Vagina (tissue), 2 donors: ENCODE measurements around the gene ADRB1. TPM values are rescaled to one million over a fixed set of nuclear protein-coding genes. Genes with fewer than 3 reads are reported as not detected.

Source experiments
- DNase-seq, 2 donors: peaks; one replicate each; pipeline ENCODE4 v3.0.0-alpha.2; 2017; ENCODE audit errors: extremely low spot score in 2 of 2
- H3K27ac ChIP-seq: fragments of 200-600 bp; sonication (generic); one replicate; pipeline ENCODE4 v1.5.1; 2019
- H3K27me3 ChIP-seq: fragments of 200-600 bp; sonication (generic); one replicate; pipeline ENCODE4 v1.5.1; 2019
- H3K36me3 ChIP-seq, 2 donors: fragments of 200-600 bp; sonication (generic); one replicate each; pipeline ENCODE4 v1.5.1; 2017 to 2019
- H3K4me1 ChIP-seq: fragments of 200-600 bp; sonication (generic); one replicate; pipeline ENCODE4 v1.5.1; 2019
- H3K4me3 ChIP-seq, 2 donors: fragments of 200-600 bp; sonication (generic); 1 replicate in 1 of 2; 2 replicates in 1 of 2; pipeline ENCODE4 v1.5.1; 2016 to 2019
- H3K9me3 ChIP-seq: fragments of 200-600 bp; sonication (generic); one replicate; pipeline ENCODE4 v1.5.1; 2019
- POLR2A ChIP-seq, 2 donors: fragments of 450-650 bp; IDR thresholded peaks; one replicate each; pipeline ENCODE4 v1.6.1; 2017; ENCODE audit warnings: antibody characterized with exemption in 2 of 2, mild to moderate bottlenecking in 2 of 2, moderate library complexity in 2 of 2
- POLR2AphosphoS5 ChIP-seq, 2 donors: sonication (generic); formaldehyde crosslinking; IDR thresholded peaks; one replicate each; pipeline ENCODE4 v1.9.0; 2017; ENCODE audit warnings: antibody characterized with exemption in 2 of 2, mild to moderate bottlenecking in 2 of 2, low read depth in 1 of 2; ENCODE audit not compliant: insufficient read depth in 1 of 2
- intact Hi-C: fragments of 100-400 bp; cut with DNase I; formaldehyde crosslinking; loops from one replicate; pipeline ENCODE4 v1.15.1; 2023
- total RNA-seq: library from RNA; depleted of rRNA; stranded (reverse); fragments of >200 nt; gene quantifications from one replicate; pipeline ENCODE4 v1.2.3, GENCODE V29; 2016
- TF ChIP-seq, protein P1 (sequence below), 3 experiments: fragments of 450-650 bp in 2 of 3; fragments of 200-600 bp in 1 of 3; sonication (generic) in 1 of 3; IDR thresholded peaks; one replicate each; pipeline ENCODE4 v1.5.1; 2017 to 2019; ENCODE audit warnings: antibody characterized with exemption in 3 of 3, mild to moderate bottlenecking in 2 of 3, moderate library complexity in 2 of 3

Gene ADRB1
- total RNA-seq, 1 donor from 2014 or later: not detected

DNA sequence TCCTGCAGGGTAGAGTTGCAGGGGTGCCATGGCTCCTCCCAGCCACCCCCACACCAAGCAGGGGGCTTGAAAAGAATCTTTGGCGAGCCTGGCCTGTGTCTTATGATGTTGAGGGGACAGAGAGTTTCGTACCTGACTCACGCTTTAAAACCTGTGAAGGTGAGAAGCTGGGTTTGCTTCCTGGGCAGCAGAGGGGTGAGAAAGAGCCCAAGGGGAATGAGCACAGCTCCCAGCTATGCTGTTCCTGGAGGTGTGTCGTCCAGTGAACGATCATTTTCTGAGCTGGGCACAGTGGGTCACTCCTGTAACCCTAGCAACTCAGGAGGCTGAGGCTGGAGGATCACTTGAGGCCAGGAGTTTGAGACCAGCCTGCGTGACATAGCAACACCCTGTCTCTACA lies 13.5 kb upstream of the ADRB1 start:
- no peaks in the 10 kb centered on the region for H3K36me3 ChIP-seq
- no peak for DNase-seq
- peaks cover 29% of the 10 kb centered on the region for H3K4me1 ChIP-seq
- intact Hi-C loops: no loop called here
- H3K4me3 ChIP-seq: no peak overlapping the region
- no peaks in the 10 kb centered on the region for H3K9me3 ChIP-seq
- no peaks in the 10 kb centered on the region for H3K27me3 ChIP-seq
- TF ChIP-seq, protein P1, sequence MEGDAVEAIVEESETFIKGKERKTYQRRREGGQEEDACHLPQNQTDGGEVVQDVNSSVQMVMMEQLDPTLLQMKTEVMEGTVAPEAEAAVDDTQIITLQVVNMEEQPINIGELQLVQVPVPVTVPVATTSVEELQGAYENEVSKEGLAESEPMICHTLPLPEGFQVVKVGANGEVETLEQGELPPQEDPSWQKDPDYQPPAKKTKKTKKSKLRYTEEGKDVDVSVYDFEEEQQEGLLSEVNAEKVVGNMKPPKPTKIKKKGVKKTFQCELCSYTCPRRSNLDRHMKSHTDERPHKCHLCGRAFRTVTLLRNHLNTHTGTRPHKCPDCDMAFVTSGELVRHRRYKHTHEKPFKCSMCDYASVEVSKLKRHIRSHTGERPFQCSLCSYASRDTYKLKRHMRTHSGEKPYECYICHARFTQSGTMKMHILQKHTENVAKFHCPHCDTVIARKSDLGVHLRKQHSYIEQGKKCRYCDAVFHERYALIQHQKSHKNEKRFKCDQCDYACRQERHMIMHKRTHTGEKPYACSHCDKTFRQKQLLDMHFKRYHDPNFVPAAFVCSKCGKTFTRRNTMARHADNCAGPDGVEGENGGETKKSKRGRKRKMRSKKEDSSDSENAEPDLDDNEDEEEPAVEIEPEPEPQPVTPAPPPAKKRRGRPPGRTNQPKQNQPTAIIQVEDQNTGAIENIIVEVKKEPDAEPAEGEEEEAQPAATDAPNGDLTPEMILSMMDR (IDR thresholded peaks at IDR 0.05): no peak
- TF ChIP-seq POLR2AphosphoS5 (IDR thresholded peaks at IDR 0.05; ENCODE audit: insufficient read depth in 1 of 2, low read depth in 1 of 2): no peak
- TF ChIP-seq POLR2A (IDR thresholded peaks at IDR 0.05): no peak
- H3K27ac ChIP-seq: no peak overlapping the region

DNA sequence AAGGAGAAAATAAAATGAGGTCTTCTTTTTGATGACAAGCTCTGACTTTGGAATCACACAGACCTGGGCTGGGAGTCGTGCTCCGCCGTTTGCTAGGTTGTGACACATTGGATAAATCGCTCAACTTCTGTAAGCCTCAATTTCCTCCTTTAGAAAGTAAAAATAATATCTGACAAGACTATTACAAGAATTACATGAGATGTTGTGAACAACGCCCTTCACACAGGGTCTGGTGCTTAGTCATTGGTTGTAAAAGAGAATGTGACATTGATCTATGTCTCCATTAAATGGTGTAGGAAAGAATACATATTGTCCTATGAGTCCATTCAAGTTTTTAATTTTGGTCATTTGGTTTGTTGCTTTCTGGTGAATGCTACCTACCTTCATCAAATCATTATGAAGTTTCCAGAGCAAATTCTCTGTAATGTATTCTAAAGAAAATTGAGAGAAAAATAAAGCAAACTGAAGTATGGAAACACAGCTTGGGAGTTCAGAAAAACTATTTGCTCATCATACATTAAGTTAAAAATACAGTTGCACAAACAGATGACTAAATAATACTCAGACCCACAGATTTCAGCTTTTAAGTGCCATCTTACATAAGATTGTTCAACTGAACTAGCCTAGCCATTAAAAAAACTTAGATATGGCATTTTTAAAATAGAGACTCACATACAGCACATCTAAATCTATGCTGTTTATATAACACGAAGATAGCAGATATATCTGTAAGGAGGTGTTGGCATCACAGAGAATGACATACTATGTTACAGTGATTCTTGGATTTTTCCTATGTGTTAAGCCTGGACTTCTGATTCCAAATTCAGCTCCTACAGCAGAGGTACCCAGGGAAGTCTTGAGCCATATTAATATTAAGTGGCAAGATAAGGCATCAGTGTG lies 12.3 kb upstream of the ADRB1 start:
- TF ChIP-seq, protein P1 (IDR thresholded peaks at IDR 0.05): no peak
- TF ChIP-seq POLR2AphosphoS5 (IDR thresholded peaks at IDR 0.05; ENCODE audit: insufficient read depth in 1 of 2, low read depth in 1 of 2): no peak
- TF ChIP-seq POLR2A (IDR thresholded peaks at IDR 0.05): no peak
- no peaks in the 10 kb centered on the region for H3K9me3 ChIP-seq
- no peaks in the 10 kb centered on the region for H3K36me3 ChIP-seq
- H3K27me3 ChIP-seq: no peaks in the 10 kb centered on the region
- intact Hi-C loops: no loop called here
- H3K4me1 ChIP-seq: peaks cover 19% of the 10 kb centered on the region
- no peak overlapping the region for H3K4me3 ChIP-seq
- no peak for DNase-seq
- H3K27ac ChIP-seq: no peak overlapping the region

DNA sequence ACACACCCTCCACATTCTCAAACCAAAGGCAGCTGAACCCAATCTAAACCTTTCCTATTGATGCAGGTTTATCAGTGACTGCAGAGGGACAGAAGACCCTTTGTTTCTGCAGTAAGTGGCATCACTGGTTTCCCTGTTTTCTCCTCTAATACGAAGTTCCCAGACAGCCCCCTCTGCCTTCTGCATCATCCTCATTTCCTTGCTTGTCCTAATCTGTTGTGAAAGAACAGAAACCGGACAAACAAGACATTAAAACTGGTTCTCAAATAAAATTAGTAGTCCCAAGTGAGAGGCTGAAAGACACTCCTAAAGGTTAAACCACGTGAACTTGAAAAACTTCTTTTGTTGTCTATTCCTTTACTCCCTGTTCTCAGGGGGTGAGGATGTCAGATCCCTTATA lies 10.1 kb upstream of the ADRB1 start:
- Histone ChIP-seq H3K27ac (no peak overlapping the region), H3K27me3 (no peaks in the 10 kb centered on the region), H3K36me3 (no peaks in the 10 kb centered on the region), H3K4me1 (peaks cover 9% of the 10 kb centered on the region), H3K9me3 (no peaks in the 10 kb centered on the region), H3K4me3 (no peak overlapping the region)
- no peak for TF ChIP-seq POLR2AphosphoS5 (IDR thresholded peaks at IDR 0.05; ENCODE audit: insufficient read depth in 1 of 2, low read depth in 1 of 2)
- TF ChIP-seq, protein P1 (IDR thresholded peaks at IDR 0.05): no peak
- TF ChIP-seq POLR2A (IDR thresholded peaks at IDR 0.05): no peak
- intact Hi-C loops: no loop called here
- no peak for DNase-seq

DNA sequence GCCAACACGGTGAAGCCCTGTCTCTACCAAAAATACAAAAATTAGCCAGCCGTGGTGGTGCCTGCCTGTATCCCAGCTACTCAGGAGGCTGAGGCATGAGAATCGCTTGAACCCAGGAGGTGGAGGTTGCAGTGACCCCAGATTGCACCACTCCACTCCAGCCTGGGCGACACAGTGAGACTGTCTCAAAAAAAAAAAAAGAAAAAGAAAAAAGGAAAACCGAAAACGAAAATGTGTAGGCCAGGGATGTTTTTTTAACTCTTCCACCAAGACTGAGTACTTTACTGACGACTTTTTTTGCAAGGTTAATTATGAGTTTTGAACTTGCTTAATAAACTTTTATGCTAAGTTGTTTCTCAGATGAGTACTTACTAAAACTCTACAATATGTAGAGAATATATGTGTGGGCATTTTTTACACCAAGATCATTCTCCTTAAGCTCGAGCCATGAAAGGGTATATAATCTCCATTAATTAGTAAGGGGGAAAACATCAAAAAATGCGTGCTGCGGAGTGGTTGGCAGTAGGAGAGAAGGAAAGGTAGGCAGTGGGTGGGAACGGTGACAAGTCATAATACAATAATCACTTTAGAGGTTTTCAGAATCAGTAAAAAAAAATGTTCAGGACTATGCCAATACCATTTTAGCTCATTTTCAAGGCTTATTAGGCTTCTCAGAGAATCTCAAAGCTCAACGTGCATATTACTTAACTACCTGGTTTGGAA lies 8.6 kb upstream of the ADRB1 start:
- no peak for DNase-seq
- no peak overlapping the region for H3K4me3 ChIP-seq
- no peak overlapping the region for H3K27ac ChIP-seq
- H3K27me3 ChIP-seq: no peaks in the 10 kb centered on the region
- H3K36me3 ChIP-seq: no peaks in the 10 kb centered on the region
- peaks cover 9% of the 10 kb centered on the region for H3K4me1 ChIP-seq
- TF ChIP-seq POLR2A (IDR thresholded peaks at IDR 0.05) (no peak), POLR2AphosphoS5 (IDR thresholded peaks at IDR 0.05; ENCODE audit: insufficient read depth in 1 of 2, low read depth in 1 of 2) (no peak)
- TF ChIP-seq, protein P1 (IDR thresholded peaks at IDR 0.05): no peak
- intact Hi-C loops: no loop called here
- no peaks in the 10 kb centered on the region for H3K9me3 ChIP-seq
